SU-DHL-6 (cell line): ENCODE data around the gene MAST4.

ENCODE experiments used
- H2AFZ ChIP-seq: fragments of 200-600 bp; sonication (generic); 2 replicates; pipeline ENCODE4 v1.6.1; 2014; ENCODE audit warnings: low read depth, mild to moderate bottlenecking, moderate library complexity, mixed read lengths, antibody characterized with exemption, low read length; ENCODE audit not compliant: severe bottlenecking
- H3F3A ChIP-seq: fragments of 200-600 bp; shearing (Covaris generic); 2 replicates; pipeline ENCODE4 v1.6.0; 2016; ENCODE audit warnings: antibody characterized with exemption, mild to moderate bottlenecking; ENCODE audit not compliant: insufficient read depth
- H3K27ac ChIP-seq: fragments of 200-600 bp; sonication (generic); 2 replicates; pipeline ENCODE4 v1.5.1; 2016; ENCODE audit warnings: low read depth, mild to moderate bottlenecking, low read length, moderate library complexity, mixed read lengths
- H3K27me3 ChIP-seq: fragments of 200-600 bp; sonication (generic), shearing (Covaris generic); 2 replicates; pipeline ENCODE4 v1.6.0; 2014; ENCODE audit warnings: mild to moderate bottlenecking, low read length
- H3K36me3 ChIP-seq: fragments of 200-600 bp; sonication (generic); 2 replicates; pipeline ENCODE4 v1.6.1; 2014; ENCODE audit warnings: mild to moderate bottlenecking, low read length, mixed read lengths
- H3K4me2 ChIP-seq: fragments of 300-600, 200-600 bp; shearing (Covaris generic), sonication (generic); 2 replicates; pipeline ENCODE4 v1.6.0; 2014; ENCODE audit warnings: low read length, low read depth, mild to moderate bottlenecking; ENCODE audit not compliant: poor library complexity, severe bottlenecking
- H3K4me3 ChIP-seq: fragments of 200-600 bp; sonication (generic); 2 replicates; pipeline ENCODE4 v1.5.1; 2014; ENCODE audit warnings: antibody characterized with exemption, low read length, mild to moderate bottlenecking, mixed read lengths; ENCODE audit not compliant: insufficient read depth, poor library complexity, severe bottlenecking
- H3K79me2 ChIP-seq: fragments of 200-600 bp; sonication (generic); 2 replicates; pipeline ENCODE4 v1.6.1; 2014; ENCODE audit warnings: mild to moderate bottlenecking, low read length, moderate library complexity; ENCODE audit not compliant: insufficient read depth
- H3K9ac ChIP-seq: fragments of 200-600 bp; sonication (generic); 2 replicates; pipeline ENCODE4 v1.7.0; 2014; ENCODE audit warnings: mild to moderate bottlenecking, low read length
- H3K9me2 ChIP-seq: fragments of 200-600 bp; sonication (generic); replicated peaks from 2 replicates; pipeline ENCODE4 v1.6.1; 2014; ENCODE audit warnings: low read length; ENCODE audit not compliant: insufficient read depth
- H3K9me3 ChIP-seq: fragments of 200-600 bp; sonication (generic); 2 replicates; pipeline ENCODE4 v1.6.1; 2014; ENCODE audit warnings: low read length, mixed read lengths; ENCODE audit not compliant: insufficient read depth
- H4K20me1 ChIP-seq: fragments of 200-600 bp; sonication (generic); 2 replicates; pipeline ENCODE4 v1.6.1; 2014; ENCODE audit warnings: low read depth, mild to moderate bottlenecking, antibody characterized with exemption, low read length, moderate library complexity, mixed read lengths
- CTCF ChIP-seq: fragments of 200-600 bp; sonication (generic); IDR thresholded peaks from one replicate; pipeline ENCODE4 v1.5.1; 2017; ENCODE audit warnings: antibody characterized with exemption, mild to moderate bottlenecking, low read length, moderate library complexity; ENCODE audit not compliant: insufficient read depth, poor library complexity, severe bottlenecking
- EZH2phosphoT487 ChIP-seq: fragments of 200-600 bp; sonication (generic), shearing (Covaris generic); conservative IDR thresholded peaks from 2 replicates; pipeline ENCODE4 v1.6.1; 2018; ENCODE audit warnings: mild to moderate bottlenecking, antibody characterized with exemption, low read length, moderate library complexity, mixed read lengths

MAST4 gene

DNA sequence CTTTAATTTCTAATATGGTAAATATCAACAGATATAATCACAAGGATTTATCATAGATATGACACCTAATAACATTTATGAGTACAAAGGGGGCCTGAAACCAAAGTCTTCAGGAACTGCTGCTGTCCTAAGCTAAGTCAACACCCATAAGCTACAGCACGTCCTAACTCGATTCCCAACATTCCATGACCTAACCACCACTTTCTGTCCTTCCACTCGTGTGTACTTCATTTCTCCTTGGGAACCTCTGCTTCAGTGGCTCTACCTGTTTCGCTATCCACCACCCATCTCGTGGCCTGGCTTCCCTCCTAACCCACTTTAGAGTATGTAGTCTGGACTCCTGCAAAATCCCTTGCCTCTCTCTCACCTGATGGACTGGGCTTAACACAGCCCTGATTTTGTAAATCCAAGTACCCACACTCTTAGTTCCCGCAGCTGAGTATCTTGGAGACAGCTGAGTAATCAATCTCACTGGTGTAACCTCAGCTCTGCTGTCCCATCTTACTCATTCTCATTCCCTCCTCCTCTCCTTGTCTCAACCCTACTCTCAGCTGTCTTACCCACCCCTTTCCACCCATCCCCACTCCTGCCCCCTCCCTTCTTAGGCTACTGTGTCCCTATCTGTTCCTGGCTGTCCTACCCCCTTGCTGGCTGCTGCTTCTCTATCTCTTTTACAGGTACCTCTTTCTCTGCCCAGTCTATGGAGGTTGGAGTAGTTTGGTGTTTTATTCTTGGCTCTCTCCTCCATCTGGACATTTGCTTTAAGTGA is 101.8 kb downstream of the MAST4 start:
- H3K9ac ChIP-seq = no peak overlapping the region
- no peaks in the 10 kb centered on the region for H3K36me3 ChIP-seq
- TF ChIP-seq CTCF (no peak), EZH2phosphoT487 (no peak)
- H3K79me2 ChIP-seq = no peaks in the 10 kb centered on the region
- H3K4me2 ChIP-seq = no peak overlapping the region
- H3K27ac ChIP-seq = no peak overlapping the region
- no peaks in the 10 kb centered on the region for H4K20me1 ChIP-seq
- no peaks in the 10 kb centered on the region; the same call in 1 of the 2 replicates for H3F3A ChIP-seq
- H3K9me3 ChIP-seq = no peaks in the 10 kb centered on the region
- no peaks in the 10 kb centered on the region for H3K27me3 ChIP-seq
- no peak overlapping the region for H3K4me3 ChIP-seq
- H3K9me2 ChIP-seq = no peaks in the 10 kb centered on the region
- no peak overlapping the region for H2AFZ ChIP-seq

- Histone ChIP-seq H3K36me3 (no peaks in the 10 kb centered on the region), H2AFZ (no peak overlapping the region), H3K4me2 (peak overlapping the region; percentile 20), H3K9ac (no peak overlapping the region), H3K27ac (no peak overlapping the region), H3K9me2 (no peaks in the 10 kb centered on the region), H4K20me1 (no peaks in the 10 kb centered on the region), H3K27me3 (no peaks in the 10 kb centered on the region), H3F3A (no peaks in the 10 kb centered on the region; the same call in none of the 2 replicates), H3K9me3 (no peaks in the 10 kb centered on the region), H3K79me2 (no peaks in the 10 kb centered on the region), H3K4me3 (no peak overlapping the region)
- no peak for TF ChIP-seq CTCF
- TF ChIP-seq EZH2phosphoT487 = no peak
Observed at GRCh38 chr5:66701244-66701643, 105.1 kb downstream of the MAST4 start.

- Histone ChIP-seq H3K9me2 (no peaks in the 10 kb centered on the region), H3K79me2 (no peaks in the 10 kb centered on the region), H3K27ac (no peak overlapping the region), H3K36me3 (no peaks in the 10 kb centered on the region), H3K27me3 (no peaks in the 10 kb centered on the region), H2AFZ (no peak overlapping the region), H3F3A (no peaks in the 10 kb centered on the region; the same call in none of the 2 replicates), H3K4me2 (no peak overlapping the region), H3K9ac (no peak overlapping the region), H4K20me1 (no peaks in the 10 kb centered on the region), H3K4me3 (no peak overlapping the region), H3K9me3 (no peaks in the 10 kb centered on the region)
- TF ChIP-seq CTCF (no peak), EZH2phosphoT487 (no peak)
Observed at GRCh38 chr5:66702426-66702825, 106.2 kb downstream of the MAST4 start.
